Ishikawa (cell line): ENCODE results near the gene ARHGEF28.

Source experiments
- EP300 ChIP-seq: IDR thresholded peaks from 2 replicates; pipeline ENCODE4 v1.6.1; 2012; ENCODE audit warnings: borderline replicate concordance
- NFIC ChIP-seq: IDR thresholded peaks from 2 replicates; pipeline ENCODE4 v1.6.1; 2012
- TEAD4 ChIP-seq: IDR thresholded peaks from 2 replicates; pipeline ENCODE4 v1.6.1; 2012
- TF ChIP-seq, protein P1 (sequence below): IDR thresholded peaks from 2 replicates; pipeline ENCODE4 v1.6.1; 2012; ENCODE audit warnings: low read depth, mild to moderate bottlenecking

DNA sequence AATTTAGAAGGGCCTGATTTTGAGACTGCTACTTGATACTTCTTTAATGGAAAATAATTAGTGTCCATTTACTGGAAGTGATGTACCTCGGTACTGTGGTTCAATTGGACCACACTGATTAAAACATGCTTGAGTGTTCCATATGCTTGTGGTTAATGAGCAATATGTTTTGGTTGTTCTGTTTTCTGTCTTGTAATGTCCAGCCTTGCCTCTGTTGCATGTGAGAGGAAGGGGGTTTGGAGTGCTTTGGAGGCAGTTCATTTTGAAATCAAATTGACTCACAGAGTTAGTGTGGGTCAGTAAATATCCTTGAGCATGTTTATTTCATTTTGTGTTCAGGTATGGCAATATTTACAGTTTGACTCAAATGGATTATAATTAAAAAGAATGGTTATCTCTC, 334.4 kb downstream of the ARHGEF28 start:
- TF ChIP-seq, protein P1, sequence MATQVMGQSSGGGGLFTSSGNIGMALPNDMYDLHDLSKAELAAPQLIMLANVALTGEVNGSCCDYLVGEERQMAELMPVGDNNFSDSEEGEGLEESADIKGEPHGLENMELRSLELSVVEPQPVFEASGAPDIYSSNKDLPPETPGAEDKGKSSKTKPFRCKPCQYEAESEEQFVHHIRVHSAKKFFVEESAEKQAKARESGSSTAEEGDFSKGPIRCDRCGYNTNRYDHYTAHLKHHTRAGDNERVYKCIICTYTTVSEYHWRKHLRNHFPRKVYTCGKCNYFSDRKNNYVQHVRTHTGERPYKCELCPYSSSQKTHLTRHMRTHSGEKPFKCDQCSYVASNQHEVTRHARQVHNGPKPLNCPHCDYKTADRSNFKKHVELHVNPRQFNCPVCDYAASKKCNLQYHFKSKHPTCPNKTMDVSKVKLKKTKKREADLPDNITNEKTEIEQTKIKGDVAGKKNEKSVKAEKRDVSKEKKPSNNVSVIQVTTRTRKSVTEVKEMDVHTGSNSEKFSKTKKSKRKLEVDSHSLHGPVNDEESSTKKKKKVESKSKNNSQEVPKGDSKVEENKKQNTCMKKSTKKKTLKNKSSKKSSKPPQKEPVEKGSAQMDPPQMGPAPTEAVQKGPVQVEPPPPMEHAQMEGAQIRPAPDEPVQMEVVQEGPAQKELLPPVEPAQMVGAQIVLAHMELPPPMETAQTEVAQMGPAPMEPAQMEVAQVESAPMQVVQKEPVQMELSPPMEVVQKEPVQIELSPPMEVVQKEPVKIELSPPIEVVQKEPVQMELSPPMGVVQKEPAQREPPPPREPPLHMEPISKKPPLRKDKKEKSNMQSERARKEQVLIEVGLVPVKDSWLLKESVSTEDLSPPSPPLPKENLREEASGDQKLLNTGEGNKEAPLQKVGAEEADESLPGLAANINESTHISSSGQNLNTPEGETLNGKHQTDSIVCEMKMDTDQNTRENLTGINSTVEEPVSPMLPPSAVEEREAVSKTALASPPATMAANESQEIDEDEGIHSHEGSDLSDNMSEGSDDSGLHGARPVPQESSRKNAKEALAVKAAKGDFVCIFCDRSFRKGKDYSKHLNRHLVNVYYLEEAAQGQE = no peak
- TF ChIP-seq EP300 (no peak), NFIC (no peak), TEAD4 (no peak)
